ENCODE results near the gene GPR156. TPM values are rescaled to one million over a fixed set of nuclear protein-coding genes. Genes with fewer than 3 reads are reported as not detected.

GPR156 gene
- total RNA-seq, 1 experiment from 2014 or later = 0.15 TPM

DNA sequence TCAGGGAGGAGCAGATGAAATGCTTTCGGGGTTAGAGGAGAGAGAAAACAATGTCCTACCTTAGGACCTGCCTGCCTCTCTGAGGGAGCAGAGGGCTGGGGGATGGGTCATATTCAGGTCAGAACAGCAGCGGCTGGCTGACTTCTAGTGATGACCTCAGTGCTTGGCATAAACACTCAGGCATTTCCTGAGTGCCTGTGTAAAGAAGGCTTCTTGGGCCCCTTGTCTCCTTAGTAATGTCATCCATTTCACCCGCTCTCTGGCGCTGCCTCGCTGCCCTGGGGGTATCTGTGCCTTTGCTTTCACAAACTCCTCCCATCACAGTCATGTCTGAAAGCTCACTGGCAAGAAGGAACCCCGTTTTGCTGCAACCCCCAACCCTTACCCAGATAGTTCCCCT, 107.9 kb downstream of the GPR156 start:
- peaks cover 0 to 7% of the 10 kb centered on the region in 2 experiments; a peak in 1 of 4 replicates for H3K4me1 ChIP-seq (ENCODE audit: control insufficient read depth in 1 of 2, insufficient read depth in 2 of 2, low read length in 2 of 2)
- no peaks in the 10 kb centered on the region for H3K27me3 ChIP-seq (ENCODE audit: insufficient read depth, low read length)
- CTCF ChIA-PET = no interaction called here
- H3K9ac ChIP-seq (ENCODE audit: low read length) = no peak overlapping the region
- H3K27ac ChIP-seq (ENCODE audit: low read depth, low read length) = no peak overlapping the region
- no peaks in the 10 kb centered on the region for H4K20me1 ChIP-seq (ENCODE audit: insufficient read depth)
- no TSS peak for BruUV-seq (replicated peaks)
- no peaks in the 10 kb centered on the region for H3K9me2 ChIP-seq (ENCODE audit: insufficient read depth)
- no peak overlapping the region for H3K4me2 ChIP-seq (ENCODE audit: low read length)
- no peak overlapping the region for H2AFZ ChIP-seq (ENCODE audit: low read depth, low read length, poor library complexity, severe bottlenecking)
- no peaks in the 10 kb centered on the region for H3K36me3 ChIP-seq (ENCODE audit: control insufficient read depth in 1 of 2, insufficient read depth in 2 of 2, low read length in 2 of 2)
- no peaks in the 10 kb centered on the region for H3K9me3 ChIP-seq (ENCODE audit: control insufficient read depth in 1 of 2, insufficient read depth in 1 of 2, low read depth in 1 of 2, low read length in 2 of 2)
- TF ChIP-seq CEBPB (IDR thresholded peaks at IDR 0.05; ENCODE audit: low read depth) (no peak), POLR2A (IDR thresholded peaks at IDR 0.05; ENCODE audit: borderline replicate concordance, extremely low read depth, insufficient read depth, insufficient read length) (no peak)
- TF ChIP-seq, protein P1, sequence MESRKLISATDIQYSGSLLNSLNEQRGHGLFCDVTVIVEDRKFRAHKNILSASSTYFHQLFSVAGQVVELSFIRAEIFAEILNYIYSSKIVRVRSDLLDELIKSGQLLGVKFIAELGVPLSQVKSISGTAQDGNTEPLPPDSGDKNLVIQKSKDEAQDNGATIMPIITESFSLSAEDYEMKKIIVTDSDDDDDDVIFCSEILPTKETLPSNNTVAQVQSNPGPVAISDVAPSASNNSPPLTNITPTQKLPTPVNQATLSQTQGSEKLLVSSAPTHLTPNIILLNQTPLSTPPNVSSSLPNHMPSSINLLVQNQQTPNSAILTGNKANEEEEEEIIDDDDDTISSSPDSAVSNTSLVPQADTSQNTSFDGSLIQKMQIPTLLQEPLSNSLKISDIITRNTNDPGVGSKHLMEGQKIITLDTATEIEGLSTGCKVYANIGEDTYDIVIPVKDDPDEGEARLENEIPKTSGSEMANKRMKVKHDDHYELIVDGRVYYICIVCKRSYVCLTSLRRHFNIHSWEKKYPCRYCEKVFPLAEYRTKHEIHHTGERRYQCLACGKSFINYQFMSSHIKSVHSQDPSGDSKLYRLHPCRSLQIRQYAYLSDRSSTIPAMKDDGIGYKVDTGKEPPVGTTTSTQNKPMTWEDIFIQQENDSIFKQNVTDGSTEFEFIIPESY (IDR thresholded peaks at IDR 0.05; ENCODE audit: extremely low read depth, insufficient replicate concordance, low read length) = no peak
- TF ChIP-seq, protein P2, sequence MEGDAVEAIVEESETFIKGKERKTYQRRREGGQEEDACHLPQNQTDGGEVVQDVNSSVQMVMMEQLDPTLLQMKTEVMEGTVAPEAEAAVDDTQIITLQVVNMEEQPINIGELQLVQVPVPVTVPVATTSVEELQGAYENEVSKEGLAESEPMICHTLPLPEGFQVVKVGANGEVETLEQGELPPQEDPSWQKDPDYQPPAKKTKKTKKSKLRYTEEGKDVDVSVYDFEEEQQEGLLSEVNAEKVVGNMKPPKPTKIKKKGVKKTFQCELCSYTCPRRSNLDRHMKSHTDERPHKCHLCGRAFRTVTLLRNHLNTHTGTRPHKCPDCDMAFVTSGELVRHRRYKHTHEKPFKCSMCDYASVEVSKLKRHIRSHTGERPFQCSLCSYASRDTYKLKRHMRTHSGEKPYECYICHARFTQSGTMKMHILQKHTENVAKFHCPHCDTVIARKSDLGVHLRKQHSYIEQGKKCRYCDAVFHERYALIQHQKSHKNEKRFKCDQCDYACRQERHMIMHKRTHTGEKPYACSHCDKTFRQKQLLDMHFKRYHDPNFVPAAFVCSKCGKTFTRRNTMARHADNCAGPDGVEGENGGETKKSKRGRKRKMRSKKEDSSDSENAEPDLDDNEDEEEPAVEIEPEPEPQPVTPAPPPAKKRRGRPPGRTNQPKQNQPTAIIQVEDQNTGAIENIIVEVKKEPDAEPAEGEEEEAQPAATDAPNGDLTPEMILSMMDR (IDR thresholded peaks at IDR 0.05 in 2 of 3, conservative IDR thresholded peaks at IDR 0.05 in 1 of 3; ENCODE audit: borderline replicate concordance in 1 of 3, insufficient read depth in 1 of 3, low read depth in 2 of 3, low read length in 2 of 3) = no peak
- TF ChIP-seq, protein P3, sequence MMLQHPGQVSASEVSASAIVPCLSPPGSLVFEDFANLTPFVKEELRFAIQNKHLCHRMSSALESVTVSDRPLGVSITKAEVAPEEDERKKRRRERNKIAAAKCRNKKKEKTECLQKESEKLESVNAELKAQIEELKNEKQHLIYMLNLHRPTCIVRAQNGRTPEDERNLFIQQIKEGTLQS (IDR thresholded peaks at IDR 0.05) = no peak
- no peak for ATAC-seq
- DNase-seq (ENCODE audit: low read depth, low spot score) = no peak
- POLR2A ChIA-PET = no interaction called here
- H3K79me2 ChIP-seq (ENCODE audit: insufficient read depth, low read length) = no peaks in the 10 kb centered on the region
- no peak overlapping the region for H3K4me3 ChIP-seq (replicated peaks in 1 of 2; ENCODE audit: low read depth in 1 of 2, low read length in 2 of 2)
- intact Hi-C loops (cut with micrococcal nuclease) = no loop called here
- RAD21 ChIA-PET (ENCODE audit: low non-redundant PET in 1 of 2, low total read pairs in 2 of 2, uncharacterized antibody in 2 of 2, unreplicated experiment in 2 of 2) = no interaction called here
